HG02623 (cell line): Measurements from ENCODE around the gene CD163L1.
"Not testable (repeated sequence)": the region's sequence is repeated elsewhere in the genome, so short reads cannot be mapped to it uniquely, and the experiment has no call there.

Experiments
- ATAC-seq: cut with Tn5 transposase; IDR thresholded peaks from one replicate; pipeline ENCODE4 v1.9.1; 2021; ENCODE audit warnings: moderate library complexity; ENCODE audit not compliant: unreplicated experiment

Gene CD163L1

DNA sequence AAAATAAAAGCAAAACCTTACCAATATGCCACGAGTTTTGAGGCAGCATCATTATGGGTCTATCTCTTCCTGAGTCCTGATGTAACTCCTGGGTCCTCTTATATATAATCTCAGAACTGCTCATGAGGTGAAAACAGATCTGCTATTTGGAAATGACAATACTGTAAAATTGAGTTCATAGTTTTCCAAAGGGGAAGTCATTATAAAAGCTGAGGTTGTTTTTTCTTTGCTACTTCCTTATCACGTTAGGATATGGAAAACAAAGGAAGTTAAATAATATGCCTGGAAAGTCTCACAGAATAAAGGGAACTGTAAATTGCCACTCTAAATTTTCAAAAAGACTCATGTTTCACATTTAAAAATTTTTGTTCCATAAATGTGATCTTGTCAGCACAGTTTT lies at the start of gene CD163L1:
Gene CD163L1, minus strand, starts transcription at position 78 of the 400 bp plus-strand sequence. Its CDS starts 26 bp downstream, at position 52.
- ATAC-seq = no peak

DNA sequence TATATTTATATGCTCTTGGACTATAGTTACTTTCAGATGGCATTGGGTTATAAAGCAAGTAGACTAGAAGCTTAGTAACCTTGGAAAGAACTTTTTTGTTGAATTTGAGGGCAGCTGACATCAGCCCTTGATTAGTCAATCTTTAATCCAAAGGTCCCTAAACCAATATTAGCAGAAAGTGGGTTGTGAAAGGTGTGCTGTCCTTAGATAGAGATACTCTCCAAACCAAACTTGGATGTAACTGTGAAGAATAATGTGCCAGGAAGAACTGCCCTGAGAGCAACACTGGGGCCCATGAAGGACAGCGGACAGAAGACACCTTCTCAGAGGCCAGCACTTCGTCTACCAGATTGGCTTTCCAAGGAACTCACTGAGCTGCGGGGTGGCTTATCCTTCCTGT lies 49.1 kb upstream of the CD163L1 start:
- no peak for ATAC-seq

DNA sequence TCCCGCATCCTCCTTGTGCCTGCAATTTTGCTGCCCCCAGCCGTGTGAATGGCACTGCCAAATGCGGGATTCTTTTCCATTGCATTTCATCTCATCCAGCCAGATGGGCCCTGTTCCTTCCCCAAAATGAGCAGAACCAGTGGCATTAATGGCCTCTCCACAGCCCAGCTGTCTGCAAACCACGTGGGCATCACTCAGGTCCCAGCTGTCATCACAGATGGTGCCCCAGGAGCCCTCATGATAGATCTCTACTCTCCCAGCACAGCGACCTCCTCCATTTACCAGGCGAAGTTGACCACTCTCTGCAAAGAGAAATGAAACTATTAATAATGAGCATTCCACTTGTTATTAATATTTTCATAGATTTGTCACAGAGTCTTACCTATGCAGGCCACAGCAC lies 42.6 kb upstream of the CD163L1 start:
- no peak for ATAC-seq

DNA sequence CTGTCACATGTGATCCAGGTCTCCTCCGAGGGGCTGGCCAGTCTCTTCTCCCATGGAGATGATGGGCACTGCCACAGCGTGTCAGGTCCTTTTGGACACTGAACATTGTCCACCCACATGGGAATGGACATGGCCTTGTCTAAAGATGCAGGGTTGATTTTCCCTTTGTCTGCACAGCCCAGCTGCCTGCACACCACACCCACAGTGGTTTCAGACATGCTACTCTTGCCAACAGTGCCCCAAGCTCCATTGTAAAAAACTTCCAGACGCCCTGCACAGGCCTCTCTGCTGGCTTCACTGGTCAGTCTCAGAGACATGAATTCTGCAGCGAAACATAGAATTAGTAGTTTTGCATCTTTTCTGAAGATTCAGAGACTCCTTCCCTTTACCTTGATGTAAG lies 41.1 kb upstream of the CD163L1 start:
- ATAC-seq = no peak

DNA sequence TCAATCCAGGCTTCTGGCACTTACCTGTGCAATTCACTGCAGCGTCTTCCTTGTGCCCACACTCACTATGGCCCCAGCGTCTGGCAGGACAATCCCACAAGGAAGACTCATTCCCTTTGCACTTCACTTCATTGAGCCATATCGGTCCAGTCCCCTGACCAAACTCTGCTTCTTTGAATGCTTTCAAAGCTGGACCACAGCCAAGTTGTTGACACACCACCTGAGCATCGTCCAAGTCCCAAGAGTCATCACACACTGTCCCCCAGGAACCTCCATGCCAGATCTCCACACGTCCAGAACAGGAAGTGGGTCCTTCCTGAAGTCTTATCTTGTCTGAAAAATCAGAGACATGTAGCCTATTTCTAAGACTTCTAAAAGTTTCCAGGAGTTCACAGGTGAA lies 39.4 kb upstream of the CD163L1 start:
- ATAC-seq = no peak

DNA sequence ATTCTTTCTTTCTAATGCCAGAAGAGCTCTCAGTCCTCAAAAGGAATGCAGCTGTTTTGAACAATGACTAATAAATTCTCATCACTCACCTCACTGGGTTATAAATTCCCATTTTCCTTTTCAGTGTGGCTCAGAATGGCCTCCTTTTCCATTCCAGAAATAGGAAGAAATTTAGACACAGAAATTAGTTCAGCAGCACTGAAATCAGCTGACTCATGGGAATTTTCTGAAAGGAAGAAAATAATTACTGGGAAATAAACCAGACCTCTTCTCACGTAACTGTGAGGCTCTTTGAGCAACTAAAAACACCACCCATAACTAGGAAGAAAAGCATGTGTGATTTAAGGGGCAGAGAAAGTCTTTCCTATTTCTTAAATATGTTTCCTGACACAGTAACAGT lies 35.8 kb upstream of the CD163L1 start:
- ATAC-seq = no peak

DNA sequence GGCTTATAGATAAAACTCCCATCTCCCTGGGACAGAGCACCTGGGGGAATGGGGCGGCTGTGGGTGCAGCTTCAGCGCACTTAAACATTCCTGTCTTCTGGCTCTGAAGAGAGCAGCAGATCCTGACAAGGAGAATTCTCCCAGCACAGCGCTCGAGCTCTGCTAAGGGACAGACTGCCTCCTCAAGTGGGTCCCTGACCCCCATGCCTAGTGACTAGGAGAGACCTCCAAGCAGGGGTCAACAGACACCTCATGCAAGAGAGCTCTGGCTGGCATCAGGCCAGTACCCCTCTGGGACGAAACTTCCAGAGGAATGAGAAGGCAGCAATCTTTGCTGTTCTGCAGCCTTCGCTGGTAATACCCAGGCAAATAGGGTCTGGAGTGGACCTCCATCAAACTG lies 28.1 kb upstream of the CD163L1 start:
- ATAC-seq = no peak

DNA sequence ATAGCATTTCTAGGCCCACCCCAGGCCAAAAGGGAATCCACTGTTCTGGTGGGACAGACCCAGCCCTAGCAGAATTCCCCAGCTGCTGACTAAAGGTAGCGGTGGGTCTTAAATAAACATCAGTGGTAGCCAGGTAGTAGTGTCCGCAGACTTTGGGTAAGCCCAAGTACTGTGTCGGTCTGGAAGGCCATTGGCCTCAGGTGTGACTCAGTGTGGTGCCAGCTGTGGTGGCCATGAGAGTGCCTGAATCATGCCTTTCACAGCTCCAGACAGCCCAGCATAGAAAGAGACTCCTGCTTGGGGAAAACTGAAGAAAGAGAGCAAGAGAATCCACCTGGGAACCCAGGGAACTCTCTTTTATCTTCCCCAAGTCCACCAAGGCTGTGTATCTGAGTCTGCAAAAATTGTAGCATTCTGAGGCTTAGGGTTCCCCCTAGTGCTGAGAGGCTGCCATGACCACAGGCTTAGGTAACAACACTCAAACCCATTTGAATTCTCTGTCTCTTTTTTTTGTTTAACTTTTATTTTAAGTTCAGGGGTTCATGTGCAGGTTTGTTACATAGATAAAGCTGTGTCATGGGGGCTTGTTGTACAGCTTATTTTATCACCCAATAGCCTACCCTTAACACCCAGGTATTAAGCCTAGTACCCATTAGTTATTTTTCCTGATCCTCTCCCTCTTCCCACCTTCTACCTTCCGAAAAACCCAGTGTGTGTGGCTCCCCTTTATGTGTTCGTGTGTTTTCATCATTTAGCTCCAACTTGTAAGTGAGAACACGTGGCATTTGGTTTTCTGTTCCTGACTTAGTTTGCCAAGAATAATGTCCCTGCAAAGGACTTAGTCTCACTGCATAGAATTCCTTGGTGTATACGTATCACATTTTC lies 16.7 kb upstream of the CD163L1 start:
- ATAC-seq = no peak

DNA sequence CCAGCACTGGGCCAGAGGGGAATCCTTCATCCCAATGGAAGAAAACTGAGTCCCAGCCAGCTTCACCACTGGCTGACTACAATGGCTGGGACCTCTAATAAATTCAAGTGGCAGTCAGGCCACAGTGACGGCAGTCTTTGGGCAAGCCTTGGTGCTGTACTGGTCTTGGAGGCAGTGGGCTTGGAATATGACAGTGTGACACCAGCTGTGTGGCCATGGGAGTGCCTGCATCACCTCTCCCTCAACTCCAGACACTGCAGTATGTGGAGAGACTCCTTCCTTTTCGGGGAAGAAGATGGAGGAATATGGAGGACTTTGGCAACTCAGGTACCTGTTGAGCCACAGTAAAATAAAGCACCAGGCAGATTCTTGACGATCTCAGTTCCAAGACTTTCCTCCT lies 16.0 kb upstream of the CD163L1 start:
- ATAC-seq = no peak

DNA sequence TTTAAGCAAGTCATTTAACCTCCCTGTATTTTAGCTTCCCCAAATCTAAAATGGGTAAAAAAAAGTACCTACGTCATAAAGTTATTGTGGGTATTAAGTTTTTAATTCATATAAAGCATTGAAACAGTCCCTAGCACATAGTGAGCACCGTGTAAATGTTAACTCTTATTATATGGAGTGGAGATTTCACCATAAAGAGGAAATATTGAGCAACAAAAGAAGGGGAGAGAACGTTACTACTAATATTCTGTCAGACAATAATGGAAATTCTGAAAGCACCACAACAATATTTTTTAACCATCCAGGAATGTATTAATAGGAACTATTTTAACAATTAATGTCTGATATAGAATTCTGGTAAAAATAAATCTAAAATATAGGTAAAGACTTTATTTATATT lies 7.8 kb upstream of the CD163L1 start:
- no peak for ATAC-seq

DNA sequence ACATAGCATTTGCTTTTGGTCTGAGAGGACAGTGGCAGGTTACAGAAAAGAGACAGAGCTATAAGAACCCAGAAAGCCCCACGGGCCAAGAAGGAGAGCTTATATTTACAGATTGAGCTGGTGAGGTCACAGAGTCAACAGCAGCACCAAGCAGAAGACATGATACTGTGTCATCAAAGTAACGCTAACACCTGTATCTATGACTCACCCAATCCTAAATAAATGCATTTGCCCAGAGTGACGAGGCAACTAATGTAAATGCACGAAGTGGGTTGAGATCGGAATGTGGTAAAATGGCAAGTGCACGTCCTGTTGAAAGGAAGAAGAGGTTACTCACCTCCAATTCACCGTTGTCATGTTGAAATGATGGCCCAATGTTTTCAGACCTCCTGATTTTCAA lies 6.7 kb upstream of the CD163L1 start:
- no peak for ATAC-seq

DNA sequence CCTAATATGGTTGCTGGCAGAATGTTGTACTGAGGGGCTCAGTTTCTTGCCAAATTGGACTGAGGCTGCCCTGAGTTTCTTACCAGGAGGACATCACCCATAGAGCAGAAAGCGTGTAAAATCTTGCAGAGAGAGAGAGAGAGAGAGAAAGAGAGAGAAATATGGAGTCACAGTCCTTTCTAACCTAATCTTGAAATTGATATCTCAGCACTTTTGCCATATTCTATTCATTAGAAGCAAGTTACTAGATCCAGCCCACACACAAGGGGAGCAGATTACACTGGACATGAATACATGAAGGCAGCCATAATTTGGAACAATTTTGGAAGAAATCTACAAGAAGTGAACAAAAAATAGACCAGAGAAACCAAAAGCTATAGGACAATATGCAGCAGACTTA lies 4.1 kb upstream of the CD163L1 start:
- no peak for ATAC-seq

DNA sequence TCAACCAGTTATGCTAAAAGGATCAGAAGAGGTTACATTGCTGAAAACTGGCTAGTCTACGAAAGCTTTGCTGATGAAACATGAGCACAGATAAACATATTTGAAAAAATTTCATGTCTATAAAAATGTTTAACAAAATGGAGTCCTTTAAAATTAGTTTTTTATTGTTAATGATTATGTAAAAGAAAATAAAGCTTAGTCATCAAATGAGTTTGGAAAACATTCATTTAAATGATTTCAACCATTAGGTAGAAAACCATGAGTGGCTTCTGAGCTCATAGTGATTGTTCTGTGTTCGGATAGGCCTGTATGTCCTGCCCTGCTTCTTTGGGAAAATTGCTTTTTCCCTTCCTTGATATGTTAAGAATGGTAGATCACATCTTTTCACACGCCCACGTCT lies 584 bp upstream of the CD163L1 start:
- no peak for ATAC-seq

DNA sequence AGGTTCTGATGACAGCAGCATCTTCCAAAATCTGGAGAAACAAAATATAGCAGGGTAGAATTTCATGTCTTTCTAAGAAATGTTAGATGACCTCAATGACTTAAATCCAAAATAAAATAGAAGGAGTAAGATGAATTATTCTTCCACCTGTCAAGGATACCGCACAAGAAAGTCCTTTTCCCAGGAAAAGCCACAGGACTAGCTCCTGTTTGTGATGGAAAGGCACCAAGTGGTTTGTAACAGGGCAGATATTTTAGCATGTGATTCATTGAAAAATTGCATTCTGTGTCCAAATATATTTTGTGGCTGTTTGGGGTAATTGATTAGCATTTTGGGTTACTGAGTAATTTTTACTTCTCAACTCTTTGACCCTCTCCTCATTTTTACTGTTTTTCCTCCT lies 2.7 kb downstream of the CD163L1 start:
- ATAC-seq = no peak

DNA sequence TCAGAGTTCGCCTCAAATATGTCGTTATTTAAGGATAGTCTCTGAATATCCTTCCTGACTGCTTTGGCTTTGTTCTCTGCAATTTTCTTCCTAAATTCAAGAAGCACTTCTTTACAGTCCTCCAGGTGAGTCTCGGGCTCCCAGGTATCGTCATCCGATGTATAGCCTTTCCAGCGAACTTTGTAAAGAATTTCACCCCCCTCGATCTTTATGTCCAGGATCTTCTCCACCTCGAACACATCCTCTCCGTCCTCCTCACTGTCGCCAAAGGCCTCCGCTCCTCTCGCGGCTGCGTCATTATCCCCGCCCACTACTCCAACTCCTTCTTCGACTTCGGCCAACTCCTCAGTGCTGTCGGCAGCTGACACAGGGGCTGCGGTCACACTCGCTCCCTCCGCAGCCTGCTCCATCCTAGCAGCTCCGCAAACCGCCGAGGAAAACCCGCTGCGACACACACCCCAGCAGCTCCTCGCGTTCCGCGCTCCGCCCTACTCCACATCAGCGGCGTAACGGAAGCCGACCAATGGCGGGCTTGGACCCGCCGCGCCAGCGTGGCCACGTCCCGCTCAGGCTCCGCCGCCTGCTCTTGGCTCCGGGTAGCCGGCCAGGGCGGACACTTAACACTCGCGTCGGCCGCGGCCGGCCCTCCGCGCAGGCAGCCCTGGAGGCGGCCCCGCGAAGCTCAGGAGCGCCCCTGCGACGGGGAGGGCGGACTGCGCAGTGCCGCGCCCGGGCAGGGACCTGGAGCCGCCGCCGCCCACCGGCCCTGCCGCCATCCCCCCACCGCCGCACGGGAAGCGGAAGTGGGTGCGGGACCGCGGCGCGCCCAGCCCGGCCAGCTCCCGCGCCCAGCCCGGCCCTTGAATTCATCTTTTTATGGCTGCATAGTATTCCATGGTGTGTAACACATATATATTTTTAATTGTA lies 4.1 kb downstream of the CD163L1 start:
- no peak for ATAC-seq

DNA sequence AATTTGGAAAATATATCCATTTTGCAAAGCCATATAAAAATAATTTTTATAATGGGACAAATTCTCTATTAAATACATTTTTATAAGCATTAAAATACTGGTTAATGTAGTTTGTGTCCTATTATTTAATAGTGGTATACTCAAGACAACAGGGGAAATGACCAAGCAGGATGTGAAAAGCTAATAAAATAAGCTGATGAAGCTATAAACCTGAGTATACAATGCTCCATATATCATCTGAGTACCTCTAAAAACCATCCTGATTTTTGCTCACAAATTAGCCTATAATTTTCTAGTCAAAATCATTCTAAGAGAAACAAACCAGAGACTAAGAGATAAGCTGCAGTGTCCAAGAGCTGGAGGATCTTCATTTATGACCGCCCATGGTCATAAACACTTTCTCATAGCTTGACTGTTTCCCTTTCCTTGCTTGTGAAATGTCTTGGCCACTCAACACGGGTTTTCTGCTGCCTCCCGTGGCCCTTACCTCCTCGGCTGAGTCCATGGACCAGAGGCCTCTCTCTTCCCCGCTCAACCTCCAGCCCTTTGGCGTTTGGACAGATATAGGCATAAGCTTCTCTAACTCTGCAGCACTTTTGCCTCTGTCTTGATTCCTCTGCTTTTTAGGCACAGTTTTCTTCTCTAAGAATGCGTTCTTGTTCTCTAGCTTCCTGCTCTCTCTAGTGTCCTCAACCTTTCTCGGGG lies 5.5 kb downstream of the CD163L1 start:
- ATAC-seq = not testable (repeated sequence)

DNA sequence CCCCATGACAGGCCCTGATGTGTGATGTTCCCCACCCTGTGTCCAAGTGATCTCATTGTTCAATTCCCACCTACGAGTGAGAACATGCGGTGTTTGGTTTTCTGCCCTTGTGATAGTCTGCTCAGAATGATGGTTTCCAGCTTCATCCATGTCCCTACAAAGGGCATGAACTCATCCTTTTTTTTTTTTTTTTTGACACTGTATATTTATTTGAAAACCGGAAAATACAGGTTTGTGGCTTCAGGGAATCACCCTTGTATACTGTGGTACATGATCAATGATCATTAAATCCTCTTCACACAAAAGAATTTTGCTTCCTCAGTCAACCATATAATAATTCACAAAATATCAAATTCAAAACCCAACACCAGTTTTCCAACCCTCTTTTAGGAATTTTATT lies 6.5 kb downstream of the CD163L1 start:
- ATAC-seq = not testable (repeated sequence)

DNA sequence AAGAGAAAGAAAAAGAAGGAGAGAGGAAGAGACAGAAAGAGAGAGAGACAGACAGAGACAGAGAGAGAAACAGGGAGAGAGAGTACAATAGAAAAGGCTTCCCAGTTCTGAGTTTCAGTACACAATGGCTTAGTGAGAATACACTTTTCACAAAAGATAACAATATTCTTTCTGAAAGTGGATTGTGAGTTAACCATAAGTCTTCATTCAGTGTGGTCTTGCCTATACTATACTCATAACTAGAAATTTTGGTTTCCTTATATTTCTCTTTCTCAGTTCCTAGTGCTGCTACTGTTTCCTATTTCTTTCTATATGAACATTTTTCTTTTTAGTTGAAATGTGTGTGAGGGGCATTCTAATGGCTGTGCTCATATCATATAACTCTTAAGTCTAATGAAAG lies 9.3 kb downstream of the CD163L1 start:
- ATAC-seq = no peak

DNA sequence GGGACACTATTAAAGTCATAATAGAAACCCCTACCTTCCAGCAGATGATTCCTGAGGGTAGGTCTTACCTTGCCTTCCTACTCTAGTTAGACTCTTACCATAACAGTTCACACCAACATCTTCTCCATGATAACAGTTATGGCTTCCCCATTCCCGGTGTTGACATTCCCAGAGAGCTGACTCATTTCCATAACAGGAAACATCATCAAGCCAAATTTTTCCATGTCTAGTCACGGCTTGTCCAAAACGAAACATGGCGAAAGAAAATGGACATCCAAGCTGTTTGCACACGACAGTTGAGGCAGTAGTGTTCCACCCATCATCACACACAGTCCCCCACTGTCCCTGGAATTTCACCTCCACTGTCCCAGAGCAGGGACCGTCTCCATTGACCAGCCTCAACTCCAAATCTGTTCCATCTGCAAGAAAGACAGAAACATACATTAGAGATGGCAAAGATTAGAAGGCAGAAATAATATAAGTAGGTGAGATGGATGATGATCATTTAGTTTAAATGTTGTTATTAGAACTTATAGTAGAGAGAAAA lies 10.6 kb downstream of the CD163L1 start:
- no peak for ATAC-seq

DNA sequence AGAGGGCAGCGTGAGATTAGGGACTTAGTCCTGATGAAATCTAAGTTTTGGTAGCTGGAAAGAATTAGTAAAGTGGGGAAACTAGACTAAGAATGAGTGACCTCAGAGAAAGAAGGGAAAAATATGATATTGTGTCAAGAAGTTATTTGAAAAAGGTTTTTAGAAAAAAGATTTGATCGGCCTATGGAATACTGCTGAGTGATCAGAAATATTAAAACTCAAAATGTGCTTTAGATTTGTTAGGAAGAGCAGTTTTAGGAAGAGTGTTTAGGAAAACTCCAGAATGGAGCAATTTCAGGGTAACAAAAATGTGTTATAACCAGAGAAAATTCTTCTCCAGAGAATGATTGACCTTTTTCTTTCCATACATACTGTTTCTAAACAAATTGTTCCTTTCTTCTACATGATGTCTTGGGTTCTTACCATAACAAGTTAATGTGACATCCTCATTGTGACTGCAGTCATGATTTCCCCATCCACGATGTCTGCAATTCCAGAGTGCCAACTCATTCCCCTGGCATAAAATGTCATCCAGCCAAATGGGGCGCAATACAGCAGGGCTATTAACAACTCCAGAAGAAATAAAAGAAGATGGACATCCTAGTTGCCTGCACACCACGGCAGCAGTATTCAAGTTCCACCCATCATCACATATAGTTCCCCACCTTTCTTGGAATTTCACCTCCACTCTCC lies 11.8 kb downstream of the CD163L1 start:
- ATAC-seq = no peak
